Measurements from ENCODE around the gene ADAMTS9.

ADAMTS9 gene

GRCh38 chr3:64578062-64578770 lies 109.6 kb downstream of the ADAMTS9 start:
- no peak overlapping the region for H3K4me3 ChIP-seq (ENCODE audit: control insufficient read depth, low read depth, low read length)
- no peak for DNase-seq (ENCODE audit: low read depth)
- TF ChIP-seq CTCF (IDR thresholded peaks at IDR 0.05; ENCODE audit: control insufficient read depth, insufficient read depth, low read depth, low read length, missing control alignments) = no peak

DNA sequence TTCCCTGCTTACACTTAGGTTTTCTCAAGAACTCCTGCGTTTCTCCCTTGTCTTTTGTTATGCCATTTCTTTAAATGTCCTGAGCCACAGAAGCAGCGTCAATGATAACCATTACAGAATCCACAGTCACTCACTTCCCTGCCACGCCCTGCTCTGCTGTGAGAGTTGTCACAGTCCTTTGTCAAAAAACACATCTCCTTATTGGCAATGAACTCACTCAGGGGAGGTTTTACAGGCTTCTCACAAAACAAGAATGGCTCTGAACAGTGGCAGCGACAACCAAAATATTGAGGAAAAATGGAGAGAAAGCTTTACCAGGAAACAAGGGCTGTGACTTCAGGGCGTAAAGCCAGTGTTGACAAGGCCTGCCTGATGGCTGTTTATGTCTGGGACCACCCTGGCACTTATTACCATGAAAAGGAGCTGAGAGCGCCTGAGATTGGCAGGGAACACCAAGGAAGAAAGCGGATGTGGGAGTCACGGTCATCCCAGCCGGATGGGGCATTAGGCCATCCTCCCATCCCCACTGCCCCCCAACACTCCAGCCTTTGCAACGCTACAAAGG lies 111.5 kb downstream of the ADAMTS9 start:
- DNase-seq (ENCODE audit: low read depth) = no peak
- TF ChIP-seq CTCF (IDR thresholded peaks at IDR 0.05; ENCODE audit: control insufficient read depth, insufficient read depth, low read depth, low read length, missing control alignments) = no peak
- no peak overlapping the region for H3K4me3 ChIP-seq (ENCODE audit: control insufficient read depth, low read depth, low read length)

GRCh38 chr3:64575211-64575844 lies 112.5 kb downstream of the ADAMTS9 start:
- no peak for DNase-seq (ENCODE audit: low read depth)
- no peak overlapping the region for H3K4me3 ChIP-seq (ENCODE audit: control insufficient read depth, low read depth, low read length)
- TF ChIP-seq CTCF (IDR thresholded peaks at IDR 0.05; ENCODE audit: control insufficient read depth, insufficient read depth, low read depth, low read length, missing control alignments) = peak; percentile 64

GRCh38 chr3:64574194-64574593 lies 113.6 kb downstream of the ADAMTS9 start:
- no peak for DNase-seq (ENCODE audit: low read depth)
- H3K4me3 ChIP-seq (ENCODE audit: control insufficient read depth, low read depth, low read length) = no peak overlapping the region
- TF ChIP-seq CTCF (IDR thresholded peaks at IDR 0.05; ENCODE audit: control insufficient read depth, insufficient read depth, low read depth, low read length, missing control alignments) = no peak

DNA sequence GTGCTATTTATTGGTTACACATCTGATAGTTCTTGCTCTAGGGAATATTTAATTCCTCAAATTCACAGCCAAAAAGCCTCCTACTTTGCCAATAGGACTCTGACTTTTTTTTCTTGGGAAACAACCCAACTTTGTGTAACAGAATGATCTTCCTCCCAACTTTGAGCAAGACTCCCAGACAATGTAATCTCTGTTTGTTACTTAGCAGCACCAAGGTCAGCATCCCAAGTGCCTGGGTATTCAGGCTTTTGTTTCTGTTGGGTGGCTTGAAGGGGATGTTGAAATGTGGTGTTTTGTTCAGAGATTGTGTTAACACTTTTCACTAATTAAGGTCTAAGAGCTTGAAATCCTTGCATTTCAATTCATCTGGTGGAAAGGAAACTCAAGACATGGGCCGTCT lies 115.8 kb downstream of the ADAMTS9 start:
- DNase-seq (ENCODE audit: low read depth) = no peak
- H3K4me3 ChIP-seq (ENCODE audit: control insufficient read depth, low read depth, low read length) = no peak overlapping the region
- TF ChIP-seq CTCF (IDR thresholded peaks at IDR 0.05; ENCODE audit: control insufficient read depth, insufficient read depth, low read depth, low read length, missing control alignments) = no peak

DNA sequence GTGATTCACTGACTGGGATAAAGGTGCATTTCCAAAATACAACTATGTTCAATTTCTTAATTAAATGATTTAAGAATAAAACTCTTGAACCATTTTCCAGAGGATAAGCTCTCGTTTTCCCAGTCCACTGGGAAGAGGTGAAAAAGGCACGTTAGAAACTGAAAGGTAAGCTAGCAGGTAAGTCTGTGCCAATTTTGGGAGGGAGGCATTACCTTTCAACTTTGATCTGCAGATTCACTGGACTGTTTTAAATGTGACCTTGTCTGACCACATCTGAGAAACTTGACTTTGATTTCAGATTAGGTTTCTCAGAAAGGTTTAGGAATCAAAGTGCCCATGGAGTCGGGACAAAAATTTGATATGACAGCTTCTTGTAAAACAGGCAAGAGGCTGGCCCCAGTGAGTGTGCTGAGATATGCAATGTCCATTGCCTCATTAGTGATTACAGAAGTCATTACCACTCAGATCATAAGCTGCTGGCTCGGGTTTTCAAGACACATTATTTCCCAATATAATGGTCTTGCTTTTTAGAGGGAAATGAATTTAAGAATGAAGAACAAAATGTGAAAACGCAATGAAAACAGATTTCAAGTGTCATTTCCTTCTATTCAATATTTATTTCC lies 118.8 kb downstream of the ADAMTS9 start:
- H3K4me3 ChIP-seq (ENCODE audit: control insufficient read depth, low read depth, low read length) = no peak overlapping the region
- no peak for TF ChIP-seq CTCF (IDR thresholded peaks at IDR 0.05; ENCODE audit: control insufficient read depth, insufficient read depth, low read depth, low read length, missing control alignments)
- no peak for DNase-seq (ENCODE audit: low read depth)
